ENCODE results near the gene KAZALD1. TPM values are rescaled to one million over a fixed set of nuclear protein-coding genes. Genes with fewer than 3 reads are reported as not detected.

The KAZALD1 gene
- total and polyA plus RNA-seq, 2 donors from 2014 or later, result 9.7 to 9.8 TPM

DNA sequence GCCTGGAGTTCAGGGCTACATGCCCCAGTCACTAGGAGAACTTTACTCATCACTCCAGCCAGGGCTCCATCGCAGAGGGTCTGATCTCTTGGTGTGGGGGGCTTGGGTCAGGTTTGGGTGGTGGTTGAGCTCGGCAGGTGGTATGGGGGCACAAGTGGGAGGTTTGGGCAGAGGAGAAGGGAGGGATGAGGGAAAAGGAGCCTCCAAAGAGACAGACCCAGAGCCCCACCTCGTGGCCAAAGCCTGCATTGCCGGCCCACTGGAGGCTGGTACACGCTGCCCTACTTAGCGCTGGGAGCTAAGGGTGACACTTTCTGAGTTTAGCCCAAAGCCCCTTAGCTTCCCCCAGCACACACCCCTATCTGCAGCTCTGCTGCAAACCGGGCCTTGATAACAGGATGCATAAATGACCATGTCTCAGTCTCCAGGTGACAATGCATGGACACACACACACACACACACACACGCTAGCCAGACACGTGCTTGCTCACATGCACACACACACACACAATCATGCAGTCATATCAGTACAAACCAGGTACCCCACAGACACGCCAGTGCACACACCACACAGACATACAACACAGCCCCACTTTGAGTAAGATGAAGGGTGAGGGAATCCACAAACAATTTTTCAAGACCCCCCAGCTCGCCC lies 47.4 kb upstream of the KAZALD1 start:
- Histone ChIP-seq H3K9me3 (ENCODE audit: control insufficient read depth in 2 of 3, insufficient read depth in 1 of 3, low read length in 3 of 3) (no peaks in the 10 kb centered on the region), H3K27ac (ENCODE audit: low read depth in 2 of 2, low read length in 2 of 2) (no peak overlapping the region), H3K36me3 (ENCODE audit: control insufficient read depth in 2 of 3, insufficient read depth in 3 of 3, low read length in 3 of 3) (no peaks in the 10 kb centered on the region), H3K9ac (ENCODE audit: low read length in 3 of 3) (no peak overlapping the region), H3K27me3 (ENCODE audit: control insufficient read depth, insufficient read depth, low read length) (peaks cover 4% of the 10 kb centered on the region), H3K4me3 (ENCODE audit: low read length in 3 of 3) (no peak overlapping the region), H3K4me1 (ENCODE audit: control insufficient read depth in 2 of 3, insufficient read depth in 2 of 3, low read depth in 1 of 3, low read length in 3 of 3) (peaks cover 0 to 17% (median 0%) of the 10 kb centered on the region in 3 donors)
- intact Hi-C loops (cut with DNase I), result no loop called here
- DNase-seq (peak; percentile 74 to 88 (median 81)), FAIRE-seq (no peak)
- TF ChIP-seq, protein P1, sequence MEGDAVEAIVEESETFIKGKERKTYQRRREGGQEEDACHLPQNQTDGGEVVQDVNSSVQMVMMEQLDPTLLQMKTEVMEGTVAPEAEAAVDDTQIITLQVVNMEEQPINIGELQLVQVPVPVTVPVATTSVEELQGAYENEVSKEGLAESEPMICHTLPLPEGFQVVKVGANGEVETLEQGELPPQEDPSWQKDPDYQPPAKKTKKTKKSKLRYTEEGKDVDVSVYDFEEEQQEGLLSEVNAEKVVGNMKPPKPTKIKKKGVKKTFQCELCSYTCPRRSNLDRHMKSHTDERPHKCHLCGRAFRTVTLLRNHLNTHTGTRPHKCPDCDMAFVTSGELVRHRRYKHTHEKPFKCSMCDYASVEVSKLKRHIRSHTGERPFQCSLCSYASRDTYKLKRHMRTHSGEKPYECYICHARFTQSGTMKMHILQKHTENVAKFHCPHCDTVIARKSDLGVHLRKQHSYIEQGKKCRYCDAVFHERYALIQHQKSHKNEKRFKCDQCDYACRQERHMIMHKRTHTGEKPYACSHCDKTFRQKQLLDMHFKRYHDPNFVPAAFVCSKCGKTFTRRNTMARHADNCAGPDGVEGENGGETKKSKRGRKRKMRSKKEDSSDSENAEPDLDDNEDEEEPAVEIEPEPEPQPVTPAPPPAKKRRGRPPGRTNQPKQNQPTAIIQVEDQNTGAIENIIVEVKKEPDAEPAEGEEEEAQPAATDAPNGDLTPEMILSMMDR (IDR thresholded peaks at IDR 0.05; ENCODE audit: borderline replicate concordance, extremely low read depth, insufficient read depth), result peak; percentile 85

DNA sequence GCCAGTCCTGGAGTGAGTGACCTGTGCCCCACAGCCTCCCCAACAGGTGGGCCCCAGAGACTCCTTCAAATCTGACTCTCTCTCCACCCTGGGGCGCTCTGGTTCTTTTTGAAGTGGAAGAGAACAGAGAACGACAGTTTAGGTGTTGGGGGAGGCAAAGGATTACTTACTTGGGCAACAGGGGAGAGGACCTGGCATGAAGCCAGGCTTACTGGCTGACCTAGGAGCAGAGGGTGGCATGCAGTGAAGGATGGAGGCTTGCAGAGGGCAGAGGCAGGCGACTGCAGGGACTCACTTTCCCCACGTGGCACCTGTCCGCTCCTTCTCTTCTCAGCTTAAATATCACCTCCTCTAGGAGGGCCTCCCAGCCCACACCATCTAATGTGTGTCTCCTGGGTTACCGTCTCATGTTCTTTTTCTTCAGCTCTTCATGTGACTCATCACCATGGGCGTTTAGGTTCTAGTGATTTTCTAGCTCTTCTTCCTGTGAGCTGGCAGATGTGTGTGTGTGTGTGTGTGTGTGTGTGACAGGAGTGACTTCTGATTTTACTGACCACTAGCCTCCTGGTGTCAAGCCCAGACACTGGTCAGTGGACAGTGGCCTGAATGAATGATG lies 46.7 kb upstream of the KAZALD1 start:
- Histone ChIP-seq H3K4me1 (ENCODE audit: control insufficient read depth in 2 of 3, insufficient read depth in 2 of 3, low read depth in 1 of 3, low read length in 3 of 3) (peaks cover 0 to 17% (median 0%) of the 10 kb centered on the region in 3 donors), H3K27ac (ENCODE audit: low read depth in 2 of 2, low read length in 2 of 2) (no peak overlapping the region), H3K36me3 (ENCODE audit: control insufficient read depth in 2 of 3, insufficient read depth in 3 of 3, low read length in 3 of 3) (no peaks in the 10 kb centered on the region), H3K4me3 (ENCODE audit: low read length in 3 of 3) (no peak overlapping the region), H3K9me3 (ENCODE audit: control insufficient read depth in 2 of 3, insufficient read depth in 1 of 3, low read length in 3 of 3) (no peaks in the 10 kb centered on the region), H3K9ac (ENCODE audit: low read length in 3 of 3) (no peak overlapping the region), H3K27me3 (ENCODE audit: control insufficient read depth, insufficient read depth, low read length) (peaks cover 4% of the 10 kb centered on the region)
- FAIRE-seq (no peak), DNase-seq (no peak)
- intact Hi-C loops (cut with DNase I), result no loop called here
- TF ChIP-seq, protein P1 (IDR thresholded peaks at IDR 0.05; ENCODE audit: borderline replicate concordance, extremely low read depth, insufficient read depth), result no peak

DNA sequence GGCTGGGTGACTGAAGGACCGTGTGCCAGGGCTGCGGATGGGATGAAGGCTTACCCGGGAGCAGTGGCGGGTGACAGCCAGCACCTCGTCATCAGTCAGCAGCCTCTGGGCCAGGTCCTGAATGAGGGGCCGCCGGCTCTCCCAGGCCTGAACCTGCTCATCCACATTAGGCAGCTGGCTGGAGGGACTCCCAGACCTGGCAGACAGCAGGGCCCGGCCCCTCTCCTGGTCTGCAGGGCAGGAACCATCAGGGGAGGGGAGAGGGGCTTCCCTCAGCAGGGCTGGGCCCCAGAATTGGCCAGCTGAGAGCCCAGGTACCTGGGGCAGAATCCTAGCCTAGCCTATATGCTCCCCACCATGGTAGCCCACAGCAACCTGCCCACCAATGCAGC lies 46.2 kb upstream of the KAZALD1 start:
- no peak overlapping the region for H3K9ac ChIP-seq (ENCODE audit: low read length in 3 of 3)
- DNase-seq (peak in 1 of 5 donors; percentile 41), FAIRE-seq (no peak)
- H3K4me1 ChIP-seq (ENCODE audit: control insufficient read depth in 2 of 3, insufficient read depth in 2 of 3, low read depth in 1 of 3, low read length in 3 of 3), result peaks cover 0 to 17% (median 0%) of the 10 kb centered on the region in 3 donors
- no peaks in the 10 kb centered on the region for H3K36me3 ChIP-seq (ENCODE audit: control insufficient read depth in 2 of 3, insufficient read depth in 3 of 3, low read length in 3 of 3)
- no peaks in the 10 kb centered on the region for H3K9me3 ChIP-seq (ENCODE audit: control insufficient read depth in 2 of 3, insufficient read depth in 1 of 3, low read length in 3 of 3)
- TF ChIP-seq, protein P1 (IDR thresholded peaks at IDR 0.05; ENCODE audit: borderline replicate concordance, extremely low read depth, insufficient read depth), result no peak
- no peak overlapping the region for H3K27ac ChIP-seq (ENCODE audit: low read depth in 2 of 2, low read length in 2 of 2)
- peaks cover 4% of the 10 kb centered on the region for H3K27me3 ChIP-seq (ENCODE audit: control insufficient read depth, insufficient read depth, low read length)
- H3K4me3 ChIP-seq (ENCODE audit: low read length in 3 of 3), result no peak overlapping the region
- intact Hi-C loops (cut with DNase I), result no loop called here

Data from kidney (tissue), 14 donors.